Lower lobe of right lung (tissue), 2 donors: ENCODE measurements around the gene GATM. TPM values are rescaled to one million over a fixed set of nuclear protein-coding genes. Genes with fewer than 3 reads are reported as not detected.

Experiments used
- ATAC-seq, 2 donors: fragments of 200-7000 bp; cut with Tn5 transposase; one replicate each; pipeline ENCODE4 v1.9.1; 2020 to 2022; ENCODE audit warnings: mild to moderate bottlenecking in 2 of 2, moderate library complexity in 2 of 2
- DNase-seq: peaks from one replicate; pipeline ENCODE4 v3.0.0-alpha.2; 2020
- H3K27ac ChIP-seq: fragments of 200-600 bp; one replicate; pipeline ENCODE4 v1.8.0; 2022
- H3K27me3 ChIP-seq: fragments of 200-600 bp; one replicate; pipeline ENCODE4 v1.8.0; 2022; ENCODE audit warnings: low read depth
- H3K36me3 ChIP-seq: fragments of 200-600 bp; one replicate; pipeline ENCODE4 v1.8.0; 2022; ENCODE audit warnings: mild to moderate bottlenecking
- H3K4me1 ChIP-seq: fragments of 200-600 bp; one replicate; pipeline ENCODE4 v1.8.0; 2022
- H3K4me3 ChIP-seq: fragments of 200-600 bp; one replicate; pipeline ENCODE4 v1.8.0; 2022; ENCODE audit warnings: mild to moderate bottlenecking
- H3K9me3 ChIP-seq: fragments of 200-600 bp; one replicate; pipeline ENCODE4 v1.8.0; 2022
- CTCF ChIP-seq: fragments of 200-600 bp; IDR thresholded peaks from one replicate; pipeline ENCODE4 v1.8.0; 2022; ENCODE audit warnings: antibody characterized with exemption, mild to moderate bottlenecking
- intact Hi-C: fragments of 100-400 bp; cut with DNase I; formaldehyde crosslinking; loops from one replicate; pipeline ENCODE4 v1.11.0; 2022
- total RNA-seq: library from RNA; stranded (reverse); fragmentation: NEBNext Ultra II Directional; extraction: Animal tissue kit (Norgen Biotek cat#: 25700); gene quantifications from one replicate; pipeline ENCODE4 v1.2.1, GENCODE V29; 2021
- donor health status: DM: no; HTN: yes; CAD: no; lungs with severe emphysema.

Gene GATM
- total RNA-seq, 1 donor from 2014 or later: 7.2 TPM

GRCh38 chr15:45338417-45338816, 39.9 kb downstream of the GATM start:
- H3K4me3 ChIP-seq: no peak overlapping the region
- peaks cover 9% of the 10 kb centered on the region for H3K4me1 ChIP-seq
- TF ChIP-seq CTCF: no peak
- ATAC-seq (peak in 1 of 2 donors; percentile 25), DNase-seq (no peak)
- no peak overlapping the region for H3K27ac ChIP-seq
- intact Hi-C loops: no loop called here
- no peaks in the 10 kb centered on the region for H3K27me3 ChIP-seq
- H3K9me3 ChIP-seq: no peaks in the 10 kb centered on the region
- no peaks in the 10 kb centered on the region for H3K36me3 ChIP-seq

- Histone ChIP-seq H3K4me1 (peaks cover 11% of the 10 kb centered on the region), H3K27ac (no peak overlapping the region), H3K9me3 (no peaks in the 10 kb centered on the region), H3K27me3 (no peaks in the 10 kb centered on the region), H3K36me3 (no peaks in the 10 kb centered on the region), H3K4me3 (no peak overlapping the region)
- intact Hi-C loops: no loop called here
- DNase-seq: no peak
- no peak for TF ChIP-seq CTCF
- no peak for ATAC-seq
Observed at GRCh38 chr15:45337224-45337623, 41.1 kb downstream of the GATM start.

GRCh38 chr15:45333550-45333949, 44.8 kb downstream of the GATM start:
- peaks cover 11% of the 10 kb centered on the region for H3K4me1 ChIP-seq
- no peak overlapping the region for H3K4me3 ChIP-seq
- intact Hi-C loops: no loop called here
- H3K27ac ChIP-seq: no peak overlapping the region
- no peaks in the 10 kb centered on the region for H3K27me3 ChIP-seq
- ATAC-seq (peak; percentile 37 to 51), DNase-seq (no peak)
- H3K9me3 ChIP-seq: no peaks in the 10 kb centered on the region
- H3K36me3 ChIP-seq: no peaks in the 10 kb centered on the region
- no peak for TF ChIP-seq CTCF

GRCh38 chr15:45332694-45333093, 45.6 kb downstream of the GATM start:
- no peak for ATAC-seq
- H3K9me3 ChIP-seq: no peaks in the 10 kb centered on the region
- no peak overlapping the region for H3K27ac ChIP-seq
- H3K36me3 ChIP-seq: no peaks in the 10 kb centered on the region
- DNase-seq: no peak
- intact Hi-C loops: no loop called here
- peaks cover 11% of the 10 kb centered on the region for H3K4me1 ChIP-seq
- H3K4me3 ChIP-seq: no peak overlapping the region
- H3K27me3 ChIP-seq: no peaks in the 10 kb centered on the region
- TF ChIP-seq CTCF: no peak

GRCh38 chr15:45331972-45332371, 46.4 kb downstream of the GATM start:
- ATAC-seq (peak in 1 of 2 donors; percentile 19), DNase-seq (no peak)
- no peak overlapping the region for H3K27ac ChIP-seq
- intact Hi-C loops: no loop called here
- no peak for TF ChIP-seq CTCF
- H3K4me1 ChIP-seq: peaks cover 11% of the 10 kb centered on the region
- H3K4me3 ChIP-seq: no peak overlapping the region
- no peaks in the 10 kb centered on the region for H3K27me3 ChIP-seq
- H3K36me3 ChIP-seq: no peaks in the 10 kb centered on the region
- no peaks in the 10 kb centered on the region for H3K9me3 ChIP-seq

GRCh38 chr15:45328663-45329062, 49.7 kb downstream of the GATM start:
- Histone ChIP-seq H3K27me3 (peaks cover 5% of the 10 kb centered on the region), H3K36me3 (no peaks in the 10 kb centered on the region), H3K4me1 (peaks cover 5% of the 10 kb centered on the region), H3K27ac (no peak overlapping the region), H3K9me3 (no peaks in the 10 kb centered on the region), H3K4me3 (no peak overlapping the region)
- DNase-seq (no peak), ATAC-seq (no peak)
- intact Hi-C loops: no loop called here
- TF ChIP-seq CTCF: no peak
